NCI-H510A (cell line): Measurements from ENCODE around the gene PASD1.
"Not testable (repeated sequence)": the region's sequence is repeated elsewhere in the genome, so short reads cannot be mapped to it uniquely, and the experiment has no call there.

Experiments used
- DNase-seq: peaks from one replicate; lab custom pipeline; 2025; lab: John Stamatoyannopoulos, UW

The PASD1 gene

GRCh38 chrX:151563449-151563848 lies at the start of gene PASD1:
PASD1 (plus strand) TSS chrX:151563675; CDS start chrX:151601554, 37,879 bp downstream.
- DNase-seq: no peak

DNA sequence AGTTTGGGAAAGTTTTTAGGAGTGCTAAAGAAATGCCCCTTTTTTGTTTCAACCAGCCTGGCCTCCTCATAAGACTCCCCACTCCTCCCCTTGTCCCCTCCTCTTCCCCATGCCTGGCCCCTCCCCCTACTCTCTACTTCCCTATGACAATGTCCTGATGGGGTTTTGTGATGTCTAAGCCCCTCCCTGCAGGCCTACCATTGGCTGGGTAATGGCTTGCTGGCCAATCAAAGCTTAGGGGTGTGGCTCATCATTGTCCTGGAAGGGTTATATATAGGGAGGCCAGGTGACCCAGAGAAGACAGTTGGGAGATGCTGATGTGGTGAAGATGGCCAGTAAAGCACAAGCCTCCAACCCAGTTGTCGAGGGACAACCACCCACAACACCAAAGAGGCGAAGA lies 48.2 kb upstream of the PASD1 start:
- DNase-seq: no peak

GRCh38 chrX:151516538-151517187 lies 46.8 kb upstream of the PASD1 start:
- no peak for DNase-seq

DNA sequence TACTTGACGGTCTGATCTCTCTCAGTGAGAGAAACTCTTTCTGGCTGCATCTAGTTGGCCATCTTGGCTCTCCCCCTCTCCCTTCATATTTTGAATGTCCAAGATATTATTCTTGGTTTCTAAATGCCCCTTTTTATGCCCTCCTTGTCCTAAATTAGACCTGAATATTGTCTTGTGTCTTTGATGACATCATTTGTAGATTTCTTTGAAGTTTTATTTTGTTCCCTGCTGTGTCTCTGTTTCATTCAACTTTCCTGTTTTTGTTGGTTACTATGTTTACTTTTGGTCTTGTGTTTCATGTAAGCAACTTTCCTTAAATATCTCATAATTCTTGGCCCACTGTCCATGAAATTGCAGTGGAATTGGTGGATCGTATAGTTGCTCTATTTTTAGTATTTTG lies 46.1 kb upstream of the PASD1 start:
- no peak for DNase-seq

- no peak for DNase-seq
These were observed 40.1 kb upstream of the PASD1 start for GRCh38 chrX:151523351-151523750.

- no peak for DNase-seq
These were observed 26.9 kb upstream of the PASD1 start for GRCh38 chrX:151536571-151536970.

DNA sequence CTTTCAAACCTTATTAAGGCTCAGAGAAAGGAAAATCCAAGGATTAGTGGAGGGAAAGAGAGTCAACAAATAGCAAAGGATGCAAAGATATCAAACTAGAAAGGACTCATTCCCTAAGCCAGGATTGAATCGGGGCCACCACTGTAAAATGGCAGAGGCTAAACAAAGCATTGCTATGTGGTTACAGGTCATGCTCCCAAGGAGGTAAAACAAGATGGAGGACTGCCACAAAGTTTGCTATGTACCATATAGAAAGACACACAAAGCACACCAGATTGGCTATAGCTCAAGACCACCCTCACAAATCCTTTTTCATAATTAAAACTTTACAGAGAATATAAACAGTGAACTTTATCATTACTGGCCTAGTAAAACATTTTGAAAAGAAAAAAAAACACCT lies 25.9 kb upstream of the PASD1 start:
- no peak for DNase-seq

GRCh38 chrX:151538190-151539122 lies 25.0 kb upstream of the PASD1 start:
- no peak for DNase-seq

- DNase-seq: no peak
These were observed 19.8 kb upstream of the PASD1 start for GRCh38 chrX:151543706-151544105.

DNA sequence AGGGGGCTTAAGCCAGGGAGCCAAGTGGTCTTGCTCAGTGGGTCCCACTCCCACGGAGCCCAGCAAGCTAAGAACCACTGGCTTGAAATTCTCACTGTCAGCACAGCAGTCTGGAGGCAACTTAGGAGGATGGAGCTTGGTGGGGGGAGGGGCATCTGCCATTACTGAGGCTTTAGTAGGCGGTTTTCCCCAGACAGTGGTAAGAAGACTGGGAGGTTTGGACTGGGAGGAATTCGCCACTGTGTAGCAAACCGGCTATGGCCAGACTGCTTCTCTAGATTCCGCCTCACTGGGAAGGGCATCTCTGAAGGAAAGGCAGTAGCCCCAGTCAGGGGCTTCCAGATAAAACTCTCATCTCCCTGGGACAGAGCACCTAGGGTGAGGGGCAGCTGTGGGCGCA lies 17.2 kb upstream of the PASD1 start:
- not testable (repeated sequence) for DNase-seq

DNA sequence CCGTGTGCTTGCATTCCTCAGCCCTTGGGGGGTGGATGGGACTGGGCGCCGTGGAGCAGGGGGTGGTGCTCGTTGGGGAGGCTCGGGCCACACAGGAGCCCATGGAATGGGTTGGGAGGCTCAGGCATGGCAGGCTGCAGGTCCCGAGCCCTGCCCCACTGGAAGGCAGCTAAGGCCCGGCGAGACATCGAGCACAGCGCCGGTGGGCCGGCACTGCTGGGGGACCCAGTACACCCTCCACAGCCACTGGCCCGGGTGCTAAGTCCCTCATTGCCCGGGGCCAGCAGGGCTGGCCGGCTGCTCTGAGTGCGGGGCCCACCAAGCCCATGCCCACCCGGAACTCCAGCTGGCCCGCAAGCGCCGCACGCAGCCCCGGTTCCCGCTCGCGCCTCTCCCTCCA lies 12.3 kb upstream of the PASD1 start:
- DNase-seq: not testable (repeated sequence)

DNA sequence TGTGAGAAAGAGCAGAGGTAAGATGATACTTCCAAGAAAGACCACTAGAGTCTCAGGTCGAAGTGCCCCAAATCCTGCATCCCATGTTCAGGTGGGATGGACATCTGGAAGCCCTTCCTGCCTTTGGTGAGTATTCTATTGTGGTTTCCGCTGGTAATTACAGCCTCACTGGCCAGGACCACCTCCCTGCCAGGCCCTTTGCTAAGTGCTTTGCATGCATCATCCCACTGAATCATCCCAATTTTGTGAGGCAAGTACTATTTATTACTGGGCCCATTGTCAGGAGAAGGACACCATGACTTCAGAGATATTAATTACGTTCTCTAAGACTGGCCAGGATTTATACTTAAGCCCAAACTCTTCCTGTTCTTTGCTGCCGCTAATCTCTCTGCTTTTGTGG lies 10.7 kb upstream of the PASD1 start:
- DNase-seq: no peak

DNA sequence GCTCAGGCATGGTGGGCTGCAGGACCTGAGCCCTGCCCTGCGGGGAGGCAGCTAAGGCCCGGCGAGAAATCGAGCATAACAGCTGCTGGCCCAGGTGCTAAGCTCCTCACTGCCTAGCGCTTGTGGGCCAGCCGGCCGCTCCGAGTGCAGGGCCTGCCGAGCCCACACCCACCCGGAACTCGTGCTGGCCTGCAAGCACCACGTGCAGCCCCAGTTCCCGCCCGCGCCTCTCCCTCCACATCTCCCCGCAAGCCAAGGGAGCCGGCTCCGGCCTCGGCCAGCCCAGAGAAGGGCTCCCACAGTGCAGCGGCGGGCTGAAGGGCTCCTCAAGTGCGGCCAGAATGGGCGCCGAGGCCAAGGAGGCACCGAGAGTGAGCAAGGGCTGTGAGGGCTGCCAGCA lies 8.2 kb upstream of the PASD1 start:
- not testable (repeated sequence) for DNase-seq

GRCh38 chrX:151562485-151562884 lies 990 bp upstream of the PASD1 start:
- not testable (repeated sequence) for DNase-seq

- not testable (repeated sequence) for DNase-seq
These were observed 472 bp upstream of the PASD1 start for GRCh38 chrX:151563003-151563402.

- no peak for DNase-seq
These were observed 560 bp downstream of the PASD1 start for GRCh38 chrX:151564035-151564434.

GRCh38 chrX:151566872-151567271 lies 3.4 kb downstream of the PASD1 start:
- not testable (repeated sequence) for DNase-seq

DNA sequence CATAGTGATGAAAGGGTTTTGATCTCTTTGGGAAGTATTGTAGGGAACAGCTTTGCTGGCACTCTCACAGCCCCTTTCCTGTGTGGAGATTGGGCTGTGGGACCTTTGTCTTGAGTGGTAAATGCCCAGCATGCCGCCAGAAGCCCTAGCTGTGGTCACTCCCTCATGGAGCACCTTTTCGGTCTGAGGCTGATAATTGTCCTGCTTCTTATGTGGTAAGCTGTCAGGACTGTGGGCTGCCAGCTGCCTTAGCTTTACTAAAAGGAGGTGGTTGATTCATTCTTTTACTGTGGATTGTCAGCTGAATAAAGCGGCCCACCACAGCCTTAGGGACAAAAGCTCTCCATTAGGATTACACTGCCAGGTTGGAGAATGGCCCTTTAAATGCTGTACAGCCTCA lies 7.1 kb downstream of the PASD1 start:
- no peak for DNase-seq

GRCh38 chrX:151593384-151593783 lies 29.9 kb downstream of the PASD1 start:
- not testable (repeated sequence) for DNase-seq

DNA sequence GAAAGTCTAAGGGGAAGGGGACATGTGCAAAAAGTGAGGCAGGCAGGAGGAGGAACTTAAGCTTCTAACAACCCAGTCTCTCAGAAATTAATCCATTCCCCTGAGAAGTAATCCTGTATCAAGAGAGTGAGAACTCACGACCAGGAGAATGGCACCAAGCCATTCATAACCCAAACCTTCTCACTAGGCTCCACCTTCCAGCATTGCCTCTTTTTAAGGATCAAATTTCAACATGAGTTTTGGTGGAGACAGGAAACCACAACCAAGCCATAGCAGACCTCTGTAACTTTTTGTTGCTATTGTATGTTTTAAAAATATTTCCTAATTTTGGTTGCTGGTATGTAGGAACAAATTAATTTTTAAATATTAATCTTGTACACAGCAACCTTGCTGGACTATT lies 32.8 kb downstream of the PASD1 start:
- DNase-seq: no peak

- DNase-seq: no peak
These were observed 41.5 kb downstream of the PASD1 start for GRCh38 chrX:151604931-151605330.

- DNase-seq: no peak
These were observed 45.7 kb downstream of the PASD1 start for GRCh38 chrX:151609222-151609621.

DNA sequence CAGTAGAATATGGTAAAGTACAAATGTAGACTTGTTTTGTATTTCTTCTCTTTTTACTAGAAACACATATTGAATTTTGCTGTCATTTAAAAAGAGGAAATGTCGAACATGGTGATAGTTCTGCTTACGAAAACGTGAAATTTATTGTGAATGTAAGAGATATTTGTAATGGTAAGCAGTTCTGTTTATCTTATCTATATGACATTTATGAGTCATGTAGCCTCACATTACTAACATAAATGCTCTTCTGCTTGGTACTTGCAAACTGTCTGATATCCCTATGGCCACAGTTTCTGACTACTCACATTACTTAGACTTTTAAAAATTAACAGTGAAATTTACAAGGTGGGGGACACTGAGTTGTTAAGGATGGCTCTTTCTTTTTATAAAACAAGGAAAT lies 57.9 kb downstream of the PASD1 start:
- no peak for DNase-seq
